A549 treated with AZD9567 at 1 μM for 4 hours (cell line): ENCODE results near the gene ANKDD1A. TPM values are rescaled to one million over a fixed set of nuclear protein-coding genes. Genes with fewer than 3 reads are reported as not detected.

Experiments used
- total RNA-seq: library from RNA; stranded (reverse); fragments of 200-300 nt; extraction: Qiagen RNA extraction; gene quantifications from 5 replicates; pipeline ENCODE4 v1.2.3, GENCODE V29; 2022; ENCODE audit not compliant: insufficient read depth

The ANKDD1A gene
- total RNA-seq: 1.3 to 1.9 TPM (median 1.6 TPM) in 5 replicates

DNA sequence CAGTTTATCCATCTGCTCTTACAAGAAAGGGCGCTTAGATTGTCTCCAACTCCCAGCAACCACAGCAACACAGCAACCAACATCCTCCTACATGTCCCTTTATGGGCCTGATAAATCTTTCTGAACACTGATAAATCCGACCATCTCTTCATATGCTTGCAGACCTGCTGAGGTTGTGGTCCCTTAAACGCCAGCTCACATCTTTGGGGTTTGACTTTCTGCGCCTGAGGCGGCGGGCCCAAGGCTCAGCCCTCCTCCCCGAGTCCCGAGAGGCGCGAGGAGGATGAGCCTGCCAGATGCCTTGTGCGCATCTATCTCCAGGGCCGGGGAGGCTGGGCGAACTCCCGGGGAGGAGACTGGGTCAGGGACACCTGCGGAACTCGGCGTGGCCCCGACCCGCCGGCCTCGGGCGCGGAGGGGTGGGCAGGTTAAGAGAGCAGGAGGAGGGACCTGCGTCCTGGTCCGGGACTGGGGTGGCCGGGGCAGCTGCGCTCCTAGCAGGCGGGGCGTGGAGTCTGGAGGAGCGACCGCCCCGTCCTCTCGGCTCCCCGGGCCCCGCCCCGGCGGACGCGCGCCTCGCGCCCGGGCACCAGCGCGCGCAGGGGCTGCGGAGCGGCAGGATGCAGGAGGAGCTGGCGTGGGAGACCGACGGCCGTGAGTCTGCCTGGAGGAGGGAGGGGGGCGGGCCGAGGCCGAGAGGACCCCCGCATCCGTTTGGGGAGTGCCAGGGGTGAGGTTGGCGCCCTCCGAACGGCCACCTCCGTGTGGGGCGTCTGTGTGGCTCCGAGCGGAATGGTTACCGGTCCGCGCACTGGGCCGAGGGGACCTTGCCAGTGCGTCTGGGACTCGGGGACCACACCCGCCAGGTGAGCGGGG, at the start of gene ANKDD1A:
Gene ANKDD1A, plus strand, starts transcription at position 592 of the 876 bp plus-strand sequence. Its CDS starts 29 bp downstream, at position 621.

GRCh38 chr15:64989416-64990167, 77.9 kb downstream of the ANKDD1A start, which contains the start of gene SPG21:
Gene SPG21 (minus strand): TSS chr15:64989914. CDS start chr15:64983569, 6,345 bp downstream.

Other genes with a start within 250 kb of the ANKDD1A start
- 6.3 to 8.7 TPM (median 7.5 TPM) in 5 replicates for gene RBPMS2, start 136.3 kb upstream of the ANKDD1A start, total RNA-seq
- 11.5 to 20.5 TPM (median 19.8 TPM) in 5 replicates for gene PIF1, start 86.3 kb upstream of the ANKDD1A start, total RNA-seq
- gene PLEKHO2, start 70.0 kb upstream of the ANKDD1A start, total RNA-seq: 6.2 to 8.1 TPM (median 6.5 TPM) in 5 replicates
- 112 to 125 TPM (median 117 TPM) in 5 replicates for gene SPG21, start 78.0 kb downstream of the ANKDD1A start, total RNA-seq
- 27.0 to 37.8 TPM (median 29.4 TPM) in 5 replicates for gene MTFMT, start 117.7 kb downstream of the ANKDD1A start, total RNA-seq
- gene SLC51B, start 133.5 kb downstream of the ANKDD1A start, total RNA-seq: 9.8 to 14.3 TPM (median 10.3 TPM) in 5 replicates
- gene RASL12, start 156.1 kb downstream of the ANKDD1A start, total RNA-seq: 0.05 to 0.19 TPM (median 0.09 TPM) in 4 of 5 replicates, not detected in the other
- 0.06 TPM in 1 of 5 replicates, not detected in the others for gene KBTBD13, start 164.8 kb downstream of the ANKDD1A start, total RNA-seq
- 0.85 to 1.6 TPM (median 1.00 TPM) in 4 of 5 replicates, not detected in the other for gene UBAP1L, start 203.3 kb downstream of the ANKDD1A start, total RNA-seq
- gene PDCD7, start 221.9 kb downstream of the ANKDD1A start, total RNA-seq: 22.3 to 30.0 TPM (median 27.6 TPM) in 5 replicates